HG03521 (cell line): Measurements from ENCODE around the gene WNT1.

ENCODE experiments used
- ATAC-seq: cut with Tn5 transposase; IDR thresholded peaks from one replicate; pipeline ENCODE4 v1.9.1; 2021; ENCODE audit warnings: mild to moderate bottlenecking, moderate library complexity; ENCODE audit not compliant: unreplicated experiment

Gene WNT1

DNA sequence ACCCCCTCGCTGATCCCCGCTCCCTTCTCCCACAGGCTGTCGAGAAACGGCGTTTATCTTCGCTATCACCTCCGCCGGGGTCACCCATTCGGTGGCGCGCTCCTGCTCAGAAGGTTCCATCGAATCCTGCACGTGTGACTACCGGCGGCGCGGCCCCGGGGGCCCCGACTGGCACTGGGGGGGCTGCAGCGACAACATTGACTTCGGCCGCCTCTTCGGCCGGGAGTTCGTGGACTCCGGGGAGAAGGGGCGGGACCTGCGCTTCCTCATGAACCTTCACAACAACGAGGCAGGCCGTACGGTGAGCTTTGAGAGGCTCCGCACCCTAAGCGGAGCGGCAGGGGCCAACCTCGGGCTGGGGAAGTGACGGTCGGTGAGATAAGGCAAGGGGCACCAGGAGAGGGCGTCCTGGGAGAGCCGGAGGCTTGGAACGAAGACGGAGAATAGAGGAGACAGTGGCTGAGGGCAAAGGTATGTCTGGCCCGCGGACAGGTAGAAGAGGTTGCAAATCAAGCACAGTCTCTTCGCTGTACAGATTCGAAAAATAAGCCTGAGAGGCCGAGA lies 2.3 kb downstream of the WNT1 start:
- no peak for ATAC-seq

DNA sequence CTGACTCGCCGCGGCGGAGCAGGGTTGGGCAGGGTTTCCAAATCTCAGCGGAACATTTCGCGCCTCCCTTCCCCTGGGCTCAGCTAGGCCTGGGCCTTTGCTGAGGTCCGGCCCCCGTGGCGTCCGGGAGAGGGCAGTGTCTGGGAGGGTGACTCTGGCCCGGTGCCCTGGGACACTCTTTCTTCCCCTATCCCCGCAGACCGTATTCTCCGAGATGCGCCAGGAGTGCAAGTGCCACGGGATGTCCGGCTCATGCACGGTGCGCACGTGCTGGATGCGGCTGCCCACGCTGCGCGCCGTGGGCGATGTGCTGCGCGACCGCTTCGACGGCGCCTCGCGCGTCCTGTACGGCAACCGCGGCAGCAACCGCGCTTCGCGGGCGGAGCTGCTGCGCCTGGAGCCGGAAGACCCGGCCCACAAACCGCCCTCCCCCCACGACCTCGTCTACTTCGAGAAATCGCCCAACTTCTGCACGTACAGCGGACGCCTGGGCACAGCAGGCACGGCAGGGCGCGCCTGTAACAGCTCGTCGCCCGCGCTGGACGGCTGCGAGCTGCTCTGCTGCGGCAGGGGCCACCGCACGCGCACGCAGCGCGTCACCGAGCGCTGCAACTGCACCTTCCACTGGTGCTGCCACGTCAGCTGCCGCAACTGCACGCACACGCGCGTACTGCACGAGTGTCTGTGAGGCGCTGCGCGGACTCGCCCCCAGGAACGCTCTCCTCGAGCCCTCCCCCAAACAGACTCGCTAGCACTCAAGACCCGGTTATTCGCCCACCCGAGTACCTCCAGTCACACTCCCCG lies 3.0 kb downstream of the WNT1 start:
- no peak for ATAC-seq

DNA sequence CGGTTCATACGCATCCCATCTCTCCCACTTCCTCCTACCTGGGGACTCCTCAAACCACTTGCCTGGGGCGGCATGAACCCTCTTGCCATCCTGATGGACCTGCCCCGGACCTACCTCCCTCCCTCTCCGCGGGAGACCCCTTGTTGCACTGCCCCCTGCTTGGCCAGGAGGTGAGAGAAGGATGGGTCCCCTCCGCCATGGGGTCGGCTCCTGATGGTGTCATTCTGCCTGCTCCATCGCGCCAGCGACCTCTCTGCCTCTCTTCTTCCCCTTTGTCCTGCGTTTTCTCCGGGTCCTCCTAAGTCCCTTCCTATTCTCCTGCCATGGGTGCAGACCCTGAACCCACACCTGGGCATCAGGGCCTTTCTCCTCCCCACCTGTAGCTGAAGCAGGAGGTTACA lies 3.6 kb downstream of the WNT1 start:
- no peak for ATAC-seq

DNA sequence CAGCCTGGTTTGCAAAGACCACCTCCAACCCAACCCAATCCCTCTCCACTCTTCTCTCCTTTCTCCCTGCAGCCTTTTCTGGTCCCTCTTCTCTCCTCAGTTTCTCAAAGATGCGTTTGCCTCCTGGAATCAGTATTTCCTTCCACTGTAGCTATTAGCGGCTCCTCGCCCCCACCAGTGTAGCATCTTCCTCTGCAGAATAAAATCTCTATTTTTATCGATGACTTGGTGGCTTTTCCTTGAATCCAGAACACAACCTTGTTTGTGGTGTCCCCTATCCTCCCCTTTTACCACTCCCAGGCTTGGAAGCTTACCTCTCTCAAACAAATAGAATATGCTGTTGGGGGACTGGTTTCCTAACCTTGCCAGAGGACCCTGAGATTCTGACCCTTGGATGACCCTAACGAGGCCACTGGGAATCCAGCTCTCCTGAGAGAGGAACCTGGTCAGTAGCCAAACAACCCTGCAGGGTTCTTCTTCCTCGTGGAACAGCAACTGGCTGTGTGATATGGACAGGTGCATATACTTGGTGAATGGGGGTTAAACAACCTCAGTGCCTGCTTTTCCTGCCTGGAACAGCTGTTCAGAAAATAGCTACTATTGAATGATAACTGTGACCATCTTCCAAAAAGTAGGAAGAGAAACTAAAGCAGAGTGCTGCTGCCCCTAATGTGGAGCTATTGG lies 4.4 kb downstream of the WNT1 start:
- ATAC-seq = no peak

GRCh38 chr12:48985475-48985897 lies 7.4 kb downstream of the WNT1 start:
- ATAC-seq = no peak

- ATAC-seq = no peak
Observed at GRCh38 chr12:48985901-48986300, 7.8 kb downstream of the WNT1 start.

DNA sequence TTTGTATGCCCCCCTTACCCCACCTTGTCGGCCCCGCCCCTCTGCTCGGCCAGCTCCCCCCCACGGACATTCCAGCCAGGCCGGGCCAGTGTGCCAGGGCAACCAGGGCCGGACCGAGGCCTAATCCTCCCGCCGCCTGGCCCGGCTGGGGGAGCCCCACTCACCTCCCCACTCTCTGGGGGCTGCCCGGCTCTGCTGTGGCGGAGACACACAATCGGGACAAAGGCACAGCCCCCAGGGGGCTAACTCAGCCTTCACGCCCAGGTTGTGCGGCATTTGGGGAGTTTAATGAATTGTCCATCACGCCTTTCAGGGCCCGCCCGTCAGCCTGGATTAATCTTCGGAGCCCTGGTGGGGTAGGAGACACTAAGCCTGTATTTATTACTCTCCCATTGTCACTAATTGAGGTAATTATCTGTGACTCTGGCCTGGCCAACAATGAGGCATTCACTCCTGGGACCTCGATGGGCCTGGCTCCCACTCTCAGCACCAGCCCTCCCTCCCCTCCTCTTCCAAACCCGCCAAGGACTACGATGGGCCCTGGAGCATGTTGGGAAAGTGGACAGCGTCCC lies 8.7 kb downstream of the WNT1 start:
- ATAC-seq = no peak

DNA sequence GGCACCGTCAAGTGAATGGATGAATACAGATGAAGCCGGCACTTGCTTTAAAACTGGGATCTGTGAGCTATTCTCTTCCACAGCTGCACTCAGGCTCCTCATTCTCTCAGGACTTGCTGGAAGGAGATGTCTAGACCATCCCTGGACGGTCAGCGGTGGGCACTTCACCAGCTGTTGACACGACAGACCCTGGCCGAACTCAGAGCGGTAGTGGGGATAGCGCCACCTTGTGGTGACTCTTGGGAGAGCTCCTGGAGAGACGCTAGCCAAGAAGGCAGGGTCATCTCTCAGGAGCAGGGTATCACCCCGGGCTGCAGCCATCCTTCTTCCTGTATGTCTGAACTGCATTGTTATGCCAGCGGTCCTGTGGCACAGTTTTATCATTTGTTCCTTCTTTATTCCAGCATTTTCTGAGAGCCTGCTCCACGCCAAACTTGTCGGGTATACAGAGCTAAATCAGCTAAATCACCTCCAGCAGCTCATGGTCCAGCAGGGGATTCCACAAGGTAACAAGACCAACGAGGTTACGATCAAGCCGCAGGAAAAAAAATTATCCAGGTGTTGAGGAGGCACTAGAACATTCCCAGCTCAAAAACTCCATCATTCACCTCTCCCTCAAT lies 10.0 kb downstream of the WNT1 start:
- no peak for ATAC-seq

GRCh38 chr12:48990552-48990951 lies 12.4 kb downstream of the WNT1 start:
- no peak for ATAC-seq

- no peak for ATAC-seq
Observed at GRCh38 chr12:48991247-48992050, 13.3 kb downstream of the WNT1 start.

DNA sequence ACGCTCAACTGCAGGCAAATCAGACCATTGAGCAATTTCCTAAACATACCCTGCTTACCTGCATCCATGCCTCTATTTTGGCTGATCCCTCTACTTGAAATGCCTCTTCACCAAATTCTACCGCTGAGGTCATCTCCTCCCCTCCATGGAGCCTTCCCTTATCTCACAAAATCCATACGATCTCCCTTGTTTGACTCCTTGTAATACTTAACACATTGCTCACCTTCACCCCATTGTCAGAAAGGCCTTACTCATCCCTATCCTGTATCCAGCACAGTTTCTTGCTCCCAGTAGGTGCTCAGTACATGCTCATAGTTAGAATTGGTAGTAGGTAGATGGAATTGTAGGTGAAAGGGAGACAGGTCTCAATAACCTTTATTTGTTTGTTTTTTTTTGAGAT lies 15.7 kb downstream of the WNT1 start:
- no peak for ATAC-seq

DNA sequence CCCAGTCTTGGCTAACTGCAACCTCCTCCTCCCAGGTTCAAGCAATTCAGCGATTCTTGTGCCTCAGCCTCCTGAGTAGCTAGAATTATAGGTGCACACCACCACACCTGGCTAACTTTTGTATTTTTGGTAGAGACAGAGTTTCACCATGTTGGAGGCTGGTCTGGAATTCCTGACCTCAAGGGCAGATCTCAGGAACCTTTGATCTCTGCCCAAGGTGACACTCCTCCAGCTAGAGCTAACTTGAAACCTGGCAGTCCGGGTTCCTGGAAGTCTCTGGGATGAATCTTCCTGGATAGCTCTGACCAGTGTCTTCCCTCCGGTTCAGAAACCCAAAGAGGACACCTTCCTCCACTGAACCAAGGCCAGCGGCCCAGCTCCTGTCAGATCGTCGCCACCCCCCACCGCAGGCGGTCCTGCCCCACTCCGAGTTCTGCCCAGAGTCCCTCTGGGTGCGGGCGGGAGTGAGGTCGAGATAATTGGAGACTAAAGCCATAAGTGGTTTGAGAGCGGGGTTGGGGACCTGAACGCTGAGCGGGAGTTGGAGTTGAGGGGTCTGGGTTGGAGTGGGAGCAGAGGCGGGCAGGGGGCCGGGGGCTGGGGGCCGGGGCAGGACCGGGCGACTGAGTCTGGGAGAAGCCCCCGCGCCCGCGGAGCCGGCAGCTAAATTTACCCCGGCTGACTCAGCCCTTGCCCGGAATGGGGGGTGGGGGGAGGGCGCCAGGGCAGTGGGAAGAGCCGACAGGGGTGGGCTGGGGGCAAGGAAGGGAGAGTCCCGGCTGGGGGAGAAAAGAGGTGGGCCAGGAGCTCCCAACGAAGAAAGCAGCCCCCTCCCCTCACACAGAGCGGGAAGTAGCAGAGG lies 16.3 kb downstream of the WNT1 start:
- no peak for ATAC-seq

DNA sequence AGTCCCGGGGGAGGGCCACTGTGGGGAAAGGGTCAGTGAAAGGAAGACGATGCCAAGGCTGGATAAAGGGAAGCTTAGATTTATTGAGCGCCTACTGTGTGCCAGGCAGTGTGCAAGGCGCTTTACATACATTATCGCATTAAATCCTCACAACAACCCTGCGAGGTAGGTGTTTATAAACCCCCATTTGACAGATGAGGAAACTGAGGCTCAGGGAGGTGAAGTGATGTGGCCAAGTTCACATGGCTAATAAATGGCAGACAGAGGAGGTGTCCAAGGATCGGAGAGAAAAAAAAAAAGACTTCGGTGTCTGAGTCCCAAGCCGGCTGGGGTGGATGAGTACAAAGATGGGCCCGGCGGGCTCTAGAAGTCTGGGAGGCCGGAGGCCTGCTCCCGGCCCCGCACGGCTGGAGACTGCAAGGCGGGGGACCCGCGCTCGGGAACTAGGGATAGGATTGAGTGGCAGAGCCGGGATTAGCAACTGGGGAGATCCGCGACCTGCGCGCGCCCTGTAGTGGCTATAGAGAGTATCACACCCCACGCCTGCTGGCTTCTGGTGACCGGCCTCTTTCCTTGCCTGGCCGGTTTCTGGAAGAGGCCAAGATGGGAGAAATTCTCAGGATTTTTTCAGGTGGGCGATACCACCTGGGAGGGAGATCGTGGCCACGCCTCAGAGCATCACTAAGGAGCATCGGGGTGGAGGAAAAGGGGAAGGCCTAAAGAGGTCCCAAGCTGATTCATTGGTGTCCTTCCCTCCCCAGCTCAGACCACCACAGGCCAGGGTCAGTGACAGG lies 17.2 kb downstream of the WNT1 start:
- ATAC-seq = peak; percentile 29

DNA sequence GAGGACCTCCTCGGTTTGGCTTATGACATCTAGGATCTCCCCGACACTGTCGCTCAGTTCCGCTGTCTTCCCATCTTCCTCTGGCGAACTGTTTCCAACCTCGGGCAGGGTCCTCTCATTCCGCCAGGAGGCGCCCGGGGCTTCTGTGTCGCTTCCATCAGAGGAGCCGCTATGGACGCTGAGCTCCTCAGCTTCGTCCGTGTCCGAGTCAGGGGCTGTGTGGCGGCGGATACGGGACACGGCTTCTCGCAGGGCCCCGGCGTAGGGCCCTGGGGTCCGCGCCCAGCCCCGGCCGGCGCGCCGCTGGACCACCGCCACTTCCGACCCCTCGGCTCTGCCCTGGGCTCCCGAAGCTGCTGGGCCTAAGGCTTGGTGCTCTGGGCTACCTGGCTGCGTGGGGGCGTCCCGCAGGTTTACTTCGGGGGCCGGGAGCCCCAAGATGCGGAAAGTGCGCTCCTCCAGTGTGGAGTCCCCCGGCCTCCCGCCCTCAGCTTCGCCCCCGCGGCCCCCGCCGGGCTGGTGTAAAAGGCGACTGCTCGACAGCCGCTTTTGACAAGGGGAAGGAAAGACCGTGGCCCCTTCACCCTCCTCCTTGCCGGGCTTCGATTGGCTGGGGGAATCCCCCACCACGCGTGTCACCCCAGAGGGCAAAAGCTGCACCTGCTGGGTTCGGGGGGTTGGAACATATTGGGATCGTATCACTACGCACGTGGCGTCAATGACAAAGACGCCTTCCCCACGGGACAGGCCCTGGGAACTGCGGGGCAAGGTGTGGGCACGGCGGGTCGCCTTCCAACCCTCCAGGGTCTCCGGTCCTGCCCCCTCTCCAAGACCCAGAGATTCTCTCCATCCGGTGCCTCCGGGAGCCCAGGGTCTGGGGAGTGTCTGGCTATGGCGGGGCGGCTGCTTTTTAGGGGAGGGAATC lies 18.9 kb downstream of the WNT1 start:
- no peak for ATAC-seq

GRCh38 chr12:48997719-48998496 lies 19.8 kb downstream of the WNT1 start:
- peak; percentile 37 for ATAC-seq

DNA sequence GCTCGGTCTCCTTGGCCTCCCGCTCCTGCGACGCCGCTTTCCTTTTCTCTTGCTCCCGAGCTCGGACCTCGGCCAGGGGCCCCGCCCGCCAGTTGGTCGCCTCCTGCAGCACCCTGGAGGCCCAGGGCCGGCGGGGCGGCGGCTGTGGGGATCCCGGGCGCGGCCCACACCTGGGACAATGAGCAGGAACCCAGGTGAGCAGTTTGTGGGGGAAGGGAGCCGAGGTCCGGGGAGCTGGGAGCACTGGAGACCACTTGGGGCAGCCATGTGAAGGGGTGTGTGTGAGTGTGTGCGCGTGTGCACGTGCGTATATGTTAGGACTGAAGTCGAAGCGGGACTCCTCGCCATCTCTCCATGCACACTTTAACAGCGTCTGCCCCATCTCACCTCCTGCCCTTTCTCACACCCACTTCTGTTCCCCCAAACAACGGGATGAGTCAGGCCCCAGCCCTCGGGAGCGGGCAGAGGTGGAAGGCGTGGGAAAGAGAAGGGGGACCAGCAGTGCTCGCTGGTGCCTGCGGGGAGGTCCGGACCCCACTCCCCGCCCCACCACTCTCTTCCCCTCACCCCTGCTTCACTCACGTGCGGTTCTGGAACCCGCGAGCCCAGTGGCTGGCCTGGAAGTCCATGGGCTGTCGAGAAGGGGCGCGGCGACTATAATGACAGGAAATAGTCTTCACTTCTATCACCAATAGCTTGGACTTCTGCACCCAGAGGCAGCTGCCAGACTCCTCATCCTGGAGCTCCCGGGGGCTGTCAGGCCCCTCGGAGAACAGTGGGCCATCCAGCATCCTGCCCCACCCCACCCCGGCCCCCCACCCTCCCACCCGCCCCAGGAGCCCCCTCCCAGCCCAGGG lies 20.6 kb downstream of the WNT1 start:
- ATAC-seq = no peak
